WTC11 (cell line): ENCODE data around the gene CKM. TPM values are rescaled to one million over a fixed set of nuclear protein-coding genes. Genes with fewer than 3 reads are reported as not detected.

Source experiments
- ATAC-seq: fragments of 200-7000 bp; cut with Tn5 transposase; 2 replicates; pipeline ENCODE4 v1.10.0; 2021; ENCODE audit warnings: mild to moderate bottlenecking, moderate library complexity
- CTCF ChIA-PET: fragments of 300-600 bp; sonication (Branson Sonifier 250); formaldehyde crosslinking; loops from one replicate; lab custom pipeline; 2021; ENCODE audit warnings: antibody characterized with exemption; lab: Charles Lee
- POLR2A ChIA-PET: fragments of 350-600 bp; sonication (Branson Sonifier 250); formaldehyde crosslinking; loops from one replicate; lab custom pipeline; 2021; ENCODE audit warnings: antibody characterized with exemption; lab: Charles Lee
- DNase-seq: peaks from one replicate; pipeline ENCODE4 v3.0.0; 2021; ENCODE audit warnings: low spot score
- H3K27ac Mint-ChIP-seq: 2 replicates; pipeline ENCODE4 v1.8.0; 2021; ENCODE audit warnings: mixed read lengths
- H3K27me3 Mint-ChIP-seq: 2 replicates; pipeline ENCODE4 v1.8.0; 2021; ENCODE audit warnings: low read depth, mild to moderate bottlenecking, moderate library complexity, mixed read lengths
- H3K36me3 Mint-ChIP-seq: 2 replicates; pipeline ENCODE4 v1.8.0; 2021; ENCODE audit warnings: mixed read lengths
- H3K4me1 Mint-ChIP-seq: 2 replicates; pipeline ENCODE4 v1.8.0; 2022; ENCODE audit warnings: mixed read lengths
- H3K4me3 Mint-ChIP-seq: 2 replicates; pipeline ENCODE4 v1.8.0; 2021; ENCODE audit warnings: mild to moderate bottlenecking, moderate library complexity, mixed read lengths
- H3K9me3 Mint-ChIP-seq: 2 replicates; pipeline ENCODE4 v1.8.0; 2021; ENCODE audit warnings: mixed read lengths
- CBFB ChIP-seq: sonication (generic); formaldehyde crosslinking; IDR thresholded peaks from 2 replicates; pipeline ENCODE4 v1.8.1; 2022; ENCODE audit warnings: mild to moderate bottlenecking, low read depth, missing genetic modification reagents
- ELF4 ChIP-seq: sonication (generic); formaldehyde crosslinking; IDR thresholded peaks from 2 replicates; pipeline ENCODE4 v1.8.1; 2022; ENCODE audit warnings: low read depth, mild to moderate bottlenecking, moderate library complexity, missing genetic modification reagents
- EMX1 ChIP-seq: fragments of 250-450 bp; sonication (Bioruptor Pico); IDR thresholded peaks from 2 replicates; pipeline ENCODE4 v1.8.0; 2021; ENCODE audit warnings: mild to moderate bottlenecking
- FOXK1 ChIP-seq: sonication (generic); formaldehyde crosslinking; IDR thresholded peaks from 2 replicates; pipeline ENCODE4 v1.8.0; 2022; ENCODE audit warnings: mild to moderate bottlenecking, moderate library complexity, missing genetic modification reagents
- JAZF1 ChIP-seq: fragments of 250-450 bp; sonication (Bioruptor Pico); IDR thresholded peaks from 2 replicates; pipeline ENCODE4 v1.9.0; 2021; ENCODE audit warnings: moderate library complexity, mild to moderate bottlenecking, inconsistent platforms
- MYBL2 ChIP-seq: sonication (generic); formaldehyde crosslinking; IDR thresholded peaks from 2 replicates; pipeline ENCODE4 v1.8.1; 2023; ENCODE audit warnings: mild to moderate bottlenecking, moderate library complexity, missing genetic modification reagents
- NFYB ChIP-seq: sonication (generic); formaldehyde crosslinking; conservative IDR thresholded peaks from 2 replicates; pipeline ENCODE4 v1.8.0; 2022; ENCODE audit warnings: low read depth, missing genetic modification reagents
- NR1H2 ChIP-seq: sonication (generic); formaldehyde crosslinking; IDR thresholded peaks from 2 replicates; pipeline ENCODE4 v1.9.0; 2021; ENCODE audit warnings: mild to moderate bottlenecking, moderate library complexity, missing genetic modification reagents
- NR2C2 ChIP-seq: sonication (generic); formaldehyde crosslinking; IDR thresholded peaks from 2 replicates; pipeline ENCODE4 v1.8.0; 2022; ENCODE audit warnings: mild to moderate bottlenecking, missing genetic modification reagents
- ZNF263 ChIP-seq: sonication (generic); formaldehyde crosslinking; IDR thresholded peaks from 2 replicates; pipeline ENCODE4 v1.8.1; 2022; ENCODE audit warnings: low read depth, mild to moderate bottlenecking, moderate library complexity, missing genetic modification reagents
- total RNA-seq: library from RNA; stranded (reverse); gene quantifications from 3 replicates; pipeline ENCODE4 v1.2.3, GENCODE V29; 2021
- TF ChIP-seq, protein P1 (sequence below): sonication (generic); formaldehyde crosslinking; IDR thresholded peaks from 2 replicates; pipeline ENCODE4 v1.8.1; 2023; ENCODE audit warnings: mild to moderate bottlenecking, missing genetic modification reagents
- TF ChIP-seq, protein P2 (sequence below): sonication (generic); formaldehyde crosslinking; IDR thresholded peaks from 2 replicates; pipeline ENCODE4 v1.8.0; 2022; ENCODE audit warnings: mild to moderate bottlenecking, missing genetic modification reagents
- TF ChIP-seq, protein P3 (sequence below): sonication (generic); formaldehyde crosslinking; IDR thresholded peaks from 2 replicates; pipeline ENCODE4 v1.8.1; 2023; ENCODE audit warnings: mild to moderate bottlenecking, missing genetic modification reagents, moderate library complexity
- TF ChIP-seq, protein P4 (sequence below): sonication (generic); formaldehyde crosslinking; IDR thresholded peaks from 2 replicates; pipeline ENCODE4 v1.8.1; 2022; ENCODE audit warnings: low read depth, missing genetic modification reagents, borderline replicate concordance
- TF ChIP-seq, protein P5 (sequence below): sonication (generic); formaldehyde crosslinking; conservative IDR thresholded peaks from 2 replicates; pipeline ENCODE4 v1.8.1; 2023; ENCODE audit warnings: mild to moderate bottlenecking, low read depth, missing genetic modification reagents, moderate library complexity
- TF ChIP-seq, protein P6 (sequence below): sonication (generic); formaldehyde crosslinking; conservative IDR thresholded peaks from 2 replicates; pipeline ENCODE4 v1.8.1; 2022; ENCODE audit warnings: mild to moderate bottlenecking, missing genetic modification reagents
- TF ChIP-seq, protein P7 (sequence below): sonication (generic); formaldehyde crosslinking; IDR thresholded peaks from 2 replicates; pipeline ENCODE4 v1.8.0; 2023; ENCODE audit warnings: mild to moderate bottlenecking, missing genetic modification reagents
- TF ChIP-seq, protein P8 (sequence below): fragments of 200-600 bp; IDR thresholded peaks from 2 replicates; pipeline ENCODE4 v1.8.0; 2022; ENCODE audit warnings: antibody characterized with exemption

CKM gene
- total RNA-seq, 1 experiment from 2014 or later, result not detected

DNA sequence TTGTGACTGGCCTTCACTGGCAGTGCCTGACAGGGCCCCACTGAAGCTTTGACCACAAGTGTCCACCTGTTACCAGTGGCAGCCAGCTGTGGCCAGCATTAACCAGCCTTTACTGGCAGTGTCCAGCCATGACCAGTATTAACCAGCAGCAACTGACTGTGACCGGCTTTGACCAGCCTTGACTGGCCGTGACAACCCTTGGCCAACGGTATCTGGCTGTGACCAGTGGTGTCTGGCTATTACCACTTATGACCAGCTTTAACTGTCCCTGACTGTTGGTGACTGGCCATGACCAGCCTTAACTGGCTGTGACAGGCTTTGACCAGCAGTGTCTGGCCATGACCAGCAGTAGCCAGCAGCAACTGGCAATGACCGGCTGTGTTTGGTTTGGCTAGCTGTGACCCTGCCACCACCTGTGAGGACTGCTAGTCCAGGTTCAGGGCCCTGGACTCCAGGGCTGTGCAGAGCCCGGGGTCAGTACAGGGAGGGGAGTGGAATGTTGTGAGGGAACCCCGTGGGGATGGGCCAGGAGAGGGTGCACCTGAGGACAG lies 32.2 kb downstream of the CKM start:
- CTCF ChIA-PET, result interaction anchor here (1.1 kb wide), 1 partner anchor 78 kb away, joined by 3 read pairs; no protein-coding TSS in a partner anchor
- H3K36me3 Mint-ChIP-seq, result peaks cover 26% of the 10 kb centered on the region
- H3K4me1 Mint-ChIP-seq, result no peaks in the 10 kb centered on the region
- H3K27me3 Mint-ChIP-seq, result peaks cover 4% of the 10 kb centered on the region; the same call in 1 of the 2 replicates
- no peak overlapping the region for H3K4me3 Mint-ChIP-seq
- no peaks in the 10 kb centered on the region for H3K9me3 Mint-ChIP-seq
- no peak for ATAC-seq
- TF ChIP-seq, protein P1, sequence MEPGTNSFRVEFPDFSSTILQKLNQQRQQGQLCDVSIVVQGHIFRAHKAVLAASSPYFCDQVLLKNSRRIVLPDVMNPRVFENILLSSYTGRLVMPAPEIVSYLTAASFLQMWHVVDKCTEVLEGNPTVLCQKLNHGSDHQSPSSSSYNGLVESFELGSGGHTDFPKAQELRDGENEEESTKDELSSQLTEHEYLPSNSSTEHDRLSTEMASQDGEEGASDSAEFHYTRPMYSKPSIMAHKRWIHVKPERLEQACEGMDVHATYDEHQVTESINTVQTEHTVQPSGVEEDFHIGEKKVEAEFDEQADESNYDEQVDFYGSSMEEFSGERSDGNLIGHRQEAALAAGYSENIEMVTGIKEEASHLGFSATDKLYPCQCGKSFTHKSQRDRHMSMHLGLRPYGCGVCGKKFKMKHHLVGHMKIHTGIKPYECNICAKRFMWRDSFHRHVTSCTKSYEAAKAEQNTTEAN (CRISPR knock-in tag), result no peak
- TF ChIP-seq NR1H2 (no peak), JAZF1 (CRISPR knock-in tag) (no peak), NR2C2 (no peak)
- TF ChIP-seq, protein P2, sequence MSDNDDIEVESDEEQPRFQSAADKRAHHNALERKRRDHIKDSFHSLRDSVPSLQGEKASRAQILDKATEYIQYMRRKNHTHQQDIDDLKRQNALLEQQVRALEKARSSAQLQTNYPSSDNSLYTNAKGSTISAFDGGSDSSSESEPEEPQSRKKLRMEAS (CRISPR knock-in tag), result no peak
- TF ChIP-seq, all 79 proteins: peak for 0
- POLR2A ChIA-PET, result no interaction called here
- H3K27ac Mint-ChIP-seq, result peak overlapping the region; percentile 60; the same call in 1 of the 2 replicates
- DNase-seq, result no peak

DNA sequence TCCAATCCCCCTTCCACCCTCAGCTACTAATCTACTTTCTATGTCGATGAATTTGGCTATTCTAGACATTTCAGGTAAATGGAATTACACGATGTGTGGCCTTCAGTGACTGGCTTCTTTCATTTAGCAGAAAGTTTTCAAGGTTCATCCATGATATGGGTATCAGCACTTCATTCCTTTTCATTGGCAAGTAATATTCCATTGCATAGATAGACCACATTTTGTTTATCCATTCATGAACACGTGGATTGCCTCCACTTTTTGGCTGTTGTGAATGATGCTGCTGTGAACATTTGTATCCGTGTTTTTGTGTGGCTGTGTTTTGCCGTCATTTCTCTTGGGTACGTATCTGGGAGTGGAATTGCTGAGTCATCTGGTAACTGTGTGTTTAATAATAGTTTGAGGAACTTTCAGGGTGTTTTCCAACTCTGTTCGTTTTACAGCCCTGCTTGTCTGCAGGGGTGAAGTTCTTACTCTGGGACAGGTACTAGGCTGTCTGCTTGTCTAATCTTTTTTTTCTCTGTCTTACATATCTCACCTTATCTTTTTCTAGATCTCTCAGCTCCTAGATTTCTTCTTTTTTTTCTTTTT lies 39.1 kb downstream of the CKM start:
- peaks cover 7% of the 10 kb centered on the region for H3K9me3 Mint-ChIP-seq
- H3K27ac Mint-ChIP-seq, result no peak overlapping the region
- DNase-seq (no peak), ATAC-seq (no peak)
- H3K36me3 Mint-ChIP-seq, result peaks cover 36% of the 10 kb centered on the region
- no peaks in the 10 kb centered on the region for H3K27me3 Mint-ChIP-seq
- H3K4me1 Mint-ChIP-seq, result no peaks in the 10 kb centered on the region
- ChIA-PET CTCF (interaction anchor here (1.3 kb wide), 1 partner anchor 96 kb away, joined by 3 read pairs; no protein-coding TSS in a partner anchor), POLR2A (no interaction called here)
- H3K4me3 Mint-ChIP-seq, result no peak overlapping the region
- no peak for TF ChIP-seq ZNF263 (CRISPR knock-in tag)
- TF ChIP-seq, protein P3, sequence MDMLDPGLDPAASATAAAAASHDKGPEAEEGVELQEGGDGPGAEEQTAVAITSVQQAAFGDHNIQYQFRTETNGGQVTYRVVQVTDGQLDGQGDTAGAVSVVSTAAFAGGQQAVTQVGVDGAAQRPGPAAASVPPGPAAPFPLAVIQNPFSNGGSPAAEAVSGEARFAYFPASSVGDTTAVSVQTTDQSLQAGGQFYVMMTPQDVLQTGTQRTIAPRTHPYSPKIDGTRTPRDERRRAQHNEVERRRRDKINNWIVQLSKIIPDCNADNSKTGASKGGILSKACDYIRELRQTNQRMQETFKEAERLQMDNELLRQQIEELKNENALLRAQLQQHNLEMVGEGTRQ (CRISPR knock-in tag), result no peak

DNA sequence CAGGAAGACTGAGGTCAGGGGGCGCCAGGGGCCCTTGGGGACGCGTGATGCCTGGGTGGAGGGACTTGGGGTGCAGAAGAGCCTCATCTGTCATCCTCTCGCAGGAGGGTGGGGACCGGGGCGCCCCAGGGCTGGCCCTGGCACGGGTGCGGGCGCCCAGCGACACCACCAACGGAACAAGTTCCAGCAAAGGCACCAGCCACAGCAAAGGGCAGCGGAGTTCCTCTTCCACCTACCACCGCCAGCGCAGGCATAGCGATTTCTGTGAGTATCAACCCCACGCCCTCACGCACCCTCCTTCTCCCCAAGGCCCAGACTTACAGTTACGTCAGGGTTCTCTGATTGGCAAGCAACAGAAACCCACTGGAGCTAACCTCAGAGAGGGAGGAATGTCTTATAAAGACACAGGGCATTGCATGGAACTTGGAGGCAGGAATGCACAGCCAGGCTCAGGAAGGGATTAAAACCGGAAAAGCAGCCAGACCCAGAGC lies 42.2 kb downstream of the CKM start:
- peaks cover 32% of the 10 kb centered on the region for H3K36me3 Mint-ChIP-seq
- ATAC-seq, result no peak
- ChIA-PET CTCF (no interaction called here), POLR2A (no interaction called here)
- H3K9me3 Mint-ChIP-seq, result peaks cover 7% of the 10 kb centered on the region
- TF ChIP-seq, protein P4, sequence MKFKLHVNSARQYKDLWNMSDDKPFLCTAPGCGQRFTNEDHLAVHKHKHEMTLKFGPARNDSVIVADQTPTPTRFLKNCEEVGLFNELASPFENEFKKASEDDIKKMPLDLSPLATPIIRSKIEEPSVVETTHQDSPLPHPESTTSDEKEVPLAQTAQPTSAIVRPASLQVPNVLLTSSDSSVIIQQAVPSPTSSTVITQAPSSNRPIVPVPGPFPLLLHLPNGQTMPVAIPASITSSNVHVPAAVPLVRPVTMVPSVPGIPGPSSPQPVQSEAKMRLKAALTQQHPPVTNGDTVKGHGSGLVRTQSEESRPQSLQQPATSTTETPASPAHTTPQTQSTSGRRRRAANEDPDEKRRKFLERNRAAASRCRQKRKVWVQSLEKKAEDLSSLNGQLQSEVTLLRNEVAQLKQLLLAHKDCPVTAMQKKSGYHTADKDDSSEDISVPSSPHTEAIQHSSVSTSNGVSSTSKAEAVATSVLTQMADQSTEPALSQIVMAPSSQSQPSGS, result no peak
- TF ChIP-seq MYBL2 (CRISPR knock-in tag), result no peak
- TF ChIP-seq, protein P5, sequence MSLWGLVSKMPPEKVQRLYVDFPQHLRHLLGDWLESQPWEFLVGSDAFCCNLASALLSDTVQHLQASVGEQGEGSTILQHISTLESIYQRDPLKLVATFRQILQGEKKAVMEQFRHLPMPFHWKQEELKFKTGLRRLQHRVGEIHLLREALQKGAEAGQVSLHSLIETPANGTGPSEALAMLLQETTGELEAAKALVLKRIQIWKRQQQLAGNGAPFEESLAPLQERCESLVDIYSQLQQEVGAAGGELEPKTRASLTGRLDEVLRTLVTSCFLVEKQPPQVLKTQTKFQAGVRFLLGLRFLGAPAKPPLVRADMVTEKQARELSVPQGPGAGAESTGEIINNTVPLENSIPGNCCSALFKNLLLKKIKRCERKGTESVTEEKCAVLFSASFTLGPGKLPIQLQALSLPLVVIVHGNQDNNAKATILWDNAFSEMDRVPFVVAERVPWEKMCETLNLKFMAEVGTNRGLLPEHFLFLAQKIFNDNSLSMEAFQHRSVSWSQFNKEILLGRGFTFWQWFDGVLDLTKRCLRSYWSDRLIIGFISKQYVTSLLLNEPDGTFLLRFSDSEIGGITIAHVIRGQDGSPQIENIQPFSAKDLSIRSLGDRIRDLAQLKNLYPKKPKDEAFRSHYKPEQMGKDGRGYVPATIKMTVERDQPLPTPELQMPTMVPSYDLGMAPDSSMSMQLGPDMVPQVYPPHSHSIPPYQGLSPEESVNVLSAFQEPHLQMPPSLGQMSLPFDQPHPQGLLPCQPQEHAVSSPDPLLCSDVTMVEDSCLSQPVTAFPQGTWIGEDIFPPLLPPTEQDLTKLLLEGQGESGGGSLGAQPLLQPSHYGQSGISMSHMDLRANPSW, result no peak
- TF ChIP-seq FOXK1, result no peak
- TF ChIP-seq ELF4, result no peak
- no peak for TF ChIP-seq NFYB (CRISPR knock-in tag)
- TF ChIP-seq, protein P6, sequence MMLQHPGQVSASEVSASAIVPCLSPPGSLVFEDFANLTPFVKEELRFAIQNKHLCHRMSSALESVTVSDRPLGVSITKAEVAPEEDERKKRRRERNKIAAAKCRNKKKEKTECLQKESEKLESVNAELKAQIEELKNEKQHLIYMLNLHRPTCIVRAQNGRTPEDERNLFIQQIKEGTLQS, result no peak
- TF ChIP-seq, protein P7, sequence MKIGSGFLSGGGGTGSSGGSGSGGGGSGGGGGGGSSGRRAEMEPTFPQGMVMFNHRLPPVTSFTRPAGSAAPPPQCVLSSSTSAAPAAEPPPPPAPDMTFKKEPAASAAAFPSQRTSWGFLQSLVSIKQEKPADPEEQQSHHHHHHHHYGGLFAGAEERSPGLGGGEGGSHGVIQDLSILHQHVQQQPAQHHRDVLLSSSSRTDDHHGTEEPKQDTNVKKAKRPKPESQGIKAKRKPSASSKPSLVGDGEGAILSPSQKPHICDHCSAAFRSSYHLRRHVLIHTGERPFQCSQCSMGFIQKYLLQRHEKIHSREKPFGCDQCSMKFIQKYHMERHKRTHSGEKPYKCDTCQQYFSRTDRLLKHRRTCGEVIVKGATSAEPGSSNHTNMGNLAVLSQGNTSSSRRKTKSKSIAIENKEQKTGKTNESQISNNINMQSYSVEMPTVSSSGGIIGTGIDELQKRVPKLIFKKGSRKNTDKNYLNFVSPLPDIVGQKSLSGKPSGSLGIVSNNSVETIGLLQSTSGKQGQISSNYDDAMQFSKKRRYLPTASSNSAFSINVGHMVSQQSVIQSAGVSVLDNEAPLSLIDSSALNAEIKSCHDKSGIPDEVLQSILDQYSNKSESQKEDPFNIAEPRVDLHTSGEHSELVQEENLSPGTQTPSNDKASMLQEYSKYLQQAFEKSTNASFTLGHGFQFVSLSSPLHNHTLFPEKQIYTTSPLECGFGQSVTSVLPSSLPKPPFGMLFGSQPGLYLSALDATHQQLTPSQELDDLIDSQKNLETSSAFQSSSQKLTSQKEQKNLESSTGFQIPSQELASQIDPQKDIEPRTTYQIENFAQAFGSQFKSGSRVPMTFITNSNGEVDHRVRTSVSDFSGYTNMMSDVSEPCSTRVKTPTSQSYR, result no peak
- TF ChIP-seq ZNF263 (CRISPR knock-in tag), result no peak
- TF ChIP-seq CBFB (CRISPR knock-in tag), result no peak
- TF ChIP-seq EMX1 (CRISPR knock-in tag), result no peak
- TF ChIP-seq, protein P8, sequence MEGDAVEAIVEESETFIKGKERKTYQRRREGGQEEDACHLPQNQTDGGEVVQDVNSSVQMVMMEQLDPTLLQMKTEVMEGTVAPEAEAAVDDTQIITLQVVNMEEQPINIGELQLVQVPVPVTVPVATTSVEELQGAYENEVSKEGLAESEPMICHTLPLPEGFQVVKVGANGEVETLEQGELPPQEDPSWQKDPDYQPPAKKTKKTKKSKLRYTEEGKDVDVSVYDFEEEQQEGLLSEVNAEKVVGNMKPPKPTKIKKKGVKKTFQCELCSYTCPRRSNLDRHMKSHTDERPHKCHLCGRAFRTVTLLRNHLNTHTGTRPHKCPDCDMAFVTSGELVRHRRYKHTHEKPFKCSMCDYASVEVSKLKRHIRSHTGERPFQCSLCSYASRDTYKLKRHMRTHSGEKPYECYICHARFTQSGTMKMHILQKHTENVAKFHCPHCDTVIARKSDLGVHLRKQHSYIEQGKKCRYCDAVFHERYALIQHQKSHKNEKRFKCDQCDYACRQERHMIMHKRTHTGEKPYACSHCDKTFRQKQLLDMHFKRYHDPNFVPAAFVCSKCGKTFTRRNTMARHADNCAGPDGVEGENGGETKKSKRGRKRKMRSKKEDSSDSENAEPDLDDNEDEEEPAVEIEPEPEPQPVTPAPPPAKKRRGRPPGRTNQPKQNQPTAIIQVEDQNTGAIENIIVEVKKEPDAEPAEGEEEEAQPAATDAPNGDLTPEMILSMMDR, result no peak
- H3K4me1 Mint-ChIP-seq, result no peaks in the 10 kb centered on the region
- DNase-seq, result no peak
- H3K27me3 Mint-ChIP-seq, result no peaks in the 10 kb centered on the region
- H3K4me3 Mint-ChIP-seq, result no peak overlapping the region
- H3K27ac Mint-ChIP-seq, result no peak overlapping the region
